22Rv1 (cell line): ENCODE measurements around the gene SDHD.

Experiments used
- H3K27ac ChIP-seq: fragments of 450-650 bp; 2 replicates; pipeline ENCODE4 v1.5.1; 2017
- CTCF ChIP-seq: fragments of 450-650 bp; IDR thresholded peaks from 2 replicates; pipeline ENCODE4 v1.5.1; 2017; ENCODE audit warnings: mild to moderate bottlenecking
- ZFX ChIP-seq: fragments of 450-650 bp; IDR thresholded peaks from 2 replicates; pipeline ENCODE4 v1.6.1; 2017; ENCODE audit warnings: antibody characterized with exemption, borderline replicate concordance

SDHD gene

GRCh38 chr11:112127056-112127455, 40.4 kb downstream of the SDHD start:
- TF ChIP-seq CTCF (no peak), ZFX (no peak)
- no peak overlapping the region for H3K27ac ChIP-seq

- H3K27ac ChIP-seq = no peak overlapping the region
- TF ChIP-seq ZFX (no peak), CTCF (no peak)
Measured at GRCh38 chr11:112128483-112129121, 41.9 kb downstream of the SDHD start.

GRCh38 chr11:112129656-112130055, 43.0 kb downstream of the SDHD start:
- no peak overlapping the region for H3K27ac ChIP-seq
- no peak for TF ChIP-seq ZFX
- no peak for TF ChIP-seq CTCF

- no peak overlapping the region for H3K27ac ChIP-seq
- TF ChIP-seq ZFX = no peak
- TF ChIP-seq CTCF = no peak
Measured at GRCh38 chr11:112132737-112133136, 46.1 kb downstream of the SDHD start.

GRCh38 chr11:112134473-112134872, 47.8 kb downstream of the SDHD start:
- TF ChIP-seq CTCF = no peak
- TF ChIP-seq ZFX = no peak
- no peak overlapping the region for H3K27ac ChIP-seq

GRCh38 chr11:112143597-112143996, 56.9 kb downstream of the SDHD start:
- no peak for TF ChIP-seq ZFX
- no peak for TF ChIP-seq CTCF
- H3K27ac ChIP-seq = no peak overlapping the region
